ENCODE measurements around the gene CFAP119. TPM values are rescaled to one million over a fixed set of nuclear protein-coding genes. Genes with fewer than 3 reads are reported as not detected.

The CFAP119 gene
- total and polyA plus RNA-seq, 2 of the 8 experiments (the other 6 are each of a cell fraction or from before 2014, with no cell fraction given): 5.6 to 6.0 TPM

DNA sequence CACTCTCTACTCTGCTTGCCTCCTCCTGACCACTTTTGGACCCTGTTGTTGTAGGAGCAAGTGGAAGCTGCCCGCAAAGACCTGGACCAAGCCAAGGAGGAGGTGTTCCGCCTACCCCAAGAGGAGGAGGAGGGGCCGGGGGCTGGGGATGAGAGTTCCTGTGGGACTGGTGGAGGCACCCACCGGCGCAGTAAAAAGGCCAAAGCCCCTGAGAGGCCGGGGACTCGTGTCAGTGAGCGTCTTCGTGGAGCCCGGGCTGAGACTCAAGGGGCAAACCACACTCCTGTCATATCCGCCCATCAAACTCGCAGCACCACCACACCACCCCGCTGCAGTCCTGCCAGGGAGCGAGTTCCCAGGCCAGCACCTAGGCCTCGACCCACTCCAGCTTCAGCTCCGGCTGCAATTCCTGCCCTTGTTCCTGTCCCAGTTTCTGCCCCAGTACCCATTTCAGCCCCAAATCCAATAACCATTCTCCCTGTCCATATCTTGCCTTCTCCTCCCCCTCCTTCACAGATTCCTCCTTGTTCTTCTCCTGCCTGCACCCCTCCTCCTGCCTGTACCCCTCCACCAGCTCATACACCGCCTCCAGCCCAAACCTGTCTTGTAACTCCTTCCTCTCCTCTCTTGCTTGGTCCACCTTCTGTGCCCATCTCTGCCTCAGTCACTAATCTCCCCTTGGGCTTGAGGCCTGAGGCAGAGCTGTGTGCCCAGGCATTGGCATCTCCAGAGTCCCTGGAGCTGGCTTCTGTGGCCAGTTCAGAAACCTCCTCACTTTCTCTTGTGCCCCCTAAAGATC lies 24.7 kb downstream of the CFAP119 start:
- no peak overlapping the region for H2AFZ ChIP-seq (ENCODE audit: low read length)
- H3K27ac ChIP-seq (ENCODE audit: low read depth, low read length): no peak overlapping the region
- no peaks in the 10 kb centered on the region; a peak in 1 of 7 replicates for H3K27me3 ChIP-seq (replicated peaks in 1 of 4; ENCODE audit: control insufficient read depth in 3 of 4, extremely low read depth in 1 of 4, insufficient read depth in 3 of 4, low read length in 3 of 4)
- no peak overlapping the region for H3K4me2 ChIP-seq (ENCODE audit: insufficient read depth in 1 of 2, low read depth in 2 of 2, low read length in 2 of 2)
- POLR2A ChIA-PET (ENCODE audit: partially characterized antibody): interaction anchor here (0.8 to 4.1 kb wide), 10 partner anchors 10 to 43 kb away, joined by 4 to 31 read pairs (median 5); partner anchors contain the start of genes CFAP119 and PHKG2
- no peak overlapping the region for H2BK15ac ChIP-seq (ENCODE audit: low read length)
- no peaks in the 10 kb centered on the region for H3K79me2 ChIP-seq (ENCODE audit: control insufficient read depth in 1 of 2, insufficient read depth in 2 of 2, low read length in 2 of 2)
- FAIRE-seq (no peak), DNase-seq (ENCODE audit: low read depth in 1 of 2, low spot score in 2 of 2) (no peak)
- no peaks in the 10 kb centered on the region; the same call in 1 of the 2 replicates for H3K23me2 ChIP-seq (ENCODE audit: low read depth, low read length)
- H3K14ac ChIP-seq (ENCODE audit: insufficient read length): no peak overlapping the region
- H3K4me3 ChIP-seq (ENCODE audit: extremely low read depth in 1 of 4, insufficient read depth in 2 of 4, low read depth in 3 of 4, low read length in 4 of 4): no peak overlapping the region
- H4K91ac ChIP-seq (replicated peaks; ENCODE audit: insufficient read length, low read length): no peak overlapping the region
- no peak overlapping the region for H3K56ac ChIP-seq (replicated peaks; ENCODE audit: insufficient read length, low read depth, low read length)
- CTCF ChIA-PET (ENCODE audit: partially characterized antibody): interaction anchor here (2.1 kb wide), 1 partner anchor 14 kb away, joined by 8 read pairs; no protein-coding TSS in a partner anchor
- no peak overlapping the region for H4K5ac ChIP-seq (ENCODE audit: insufficient read length, low read depth, low read length)
- H2BK20ac ChIP-seq (ENCODE audit: low read length): no peak overlapping the region
- no peak overlapping the region for H2BK120ac ChIP-seq (replicated peaks; ENCODE audit: low read depth, low read length)
- no peak overlapping the region for H3K4ac ChIP-seq (replicated peaks; ENCODE audit: insufficient read length, low read depth, low read length)
- no peak overlapping the region for H3K23ac ChIP-seq (ENCODE audit: insufficient read length)
- H3K18ac ChIP-seq (ENCODE audit: extremely low read depth, low read length): no peak overlapping the region
- no peak overlapping the region for H2BK5ac ChIP-seq (ENCODE audit: low read depth, low read length)
- 93% methylated on average over 11 of the region's 17 CpGs; no CpG with 5 or more reads in 1 of the 2 experiments for WGBS, 2 experiments (ENCODE audit: extremely low coverage in 1 of 2, insufficient coverage in 1 of 2, insufficient read length in 1 of 2, insufficient replicate concordance in 2 of 2, low coverage in 1 of 2, low lambda C conversion rate in 2 of 2, missing lambda C conversion rate in 1 of 2)
- no peak overlapping the region for H2AK5ac ChIP-seq (ENCODE audit: low read depth, low read length)
- peaks cover 2 to 11% of the 10 kb centered on the region in 2 experiments for H4K20me1 ChIP-seq (replicated peaks in 1 of 2; ENCODE audit: control insufficient read depth in 1 of 2, insufficient read depth in 2 of 2, low read length in 2 of 2)
- no peak overlapping the region for H4K8ac ChIP-seq (ENCODE audit: extremely low read depth, insufficient read depth, low read length)
- H3K4me1 ChIP-seq (replicated peaks in 1 of 4; ENCODE audit: control insufficient read depth in 3 of 4, insufficient read depth in 4 of 4, low read length in 3 of 4): peaks cover 0 to 7% (median 2%) of the 10 kb centered on the region in 4 experiments; a peak in 5 of 7 replicates
- TF ChIP-seq NANOG (IDR thresholded peaks at IDR 0.05; ENCODE audit: insufficient read depth, low read depth, low read length, poor library complexity, severe bottlenecking) (no peak), GTF2F1 (IDR thresholded peaks at IDR 0.05; ENCODE audit: borderline replicate concordance, low read depth, low read length) (no peak), CTBP2 (IDR thresholded peaks at IDR 0.05; ENCODE audit: borderline replicate concordance, insufficient read depth, insufficient read length, low read length) (no peak), KDM4A (IDR thresholded peaks at IDR 0.05; ENCODE audit: low read depth, low read length, severe bottlenecking) (no peak), YY1 (IDR thresholded peaks at IDR 0.05; ENCODE audit: low read depth, low read length) (no peak)
- H3K79me1 ChIP-seq (ENCODE audit: low read depth, low read length): no peaks in the 10 kb centered on the region
- H3K9me3 ChIP-seq (ENCODE audit: insufficient read depth in 2 of 2, low read depth in 1 of 2, low read length in 1 of 2): no peaks in the 10 kb centered on the region
- H3K9ac ChIP-seq (replicated peaks in 1 of 4; ENCODE audit: extremely low read depth in 1 of 4, low read depth in 3 of 4, low read length in 3 of 4): no peak overlapping the region
- no peak overlapping the region for H2BK12ac ChIP-seq (ENCODE audit: low read depth, low read length)
- H3K36me3 ChIP-seq (ENCODE audit: control insufficient read depth in 2 of 4, insufficient read depth in 4 of 4, low read length in 3 of 4): peaks cover 16 to 55% (median 46%) of the 10 kb centered on the region in 4 experiments

Measured in H1 (cell line).